RPMI8226 (cell line): ENCODE data around the gene ST6GALNAC3.

ENCODE experiments used
- DNase-seq: peaks from one replicate; pipeline ENCODE4 v3.0.0-alpha.2; 2015

Gene ST6GALNAC3

DNA sequence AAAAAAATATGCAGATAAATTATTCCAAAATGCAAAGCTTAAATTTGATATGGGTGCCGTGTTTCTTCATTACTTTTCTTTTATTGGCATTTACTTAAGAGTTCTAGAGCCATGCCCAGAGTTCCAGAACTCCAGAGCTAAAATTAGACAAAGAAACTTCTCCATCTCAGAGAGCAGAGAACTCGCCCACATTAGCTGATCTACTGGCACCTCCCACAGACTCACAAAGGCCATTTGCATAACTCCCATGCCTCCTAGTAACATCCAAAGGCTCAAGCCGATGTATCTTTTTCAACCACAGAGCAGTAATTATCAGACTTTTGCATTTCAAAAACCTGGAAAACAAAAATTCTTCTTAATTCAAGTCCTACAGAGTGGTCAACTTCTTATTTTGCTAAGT is 468.9 kb downstream of the ST6GALNAC3 start:
- DNase-seq: no peak

- DNase-seq: no peak
These were observed 471.9 kb downstream of the ST6GALNAC3 start for GRCh38 chr1:76546354-76546933.

DNA sequence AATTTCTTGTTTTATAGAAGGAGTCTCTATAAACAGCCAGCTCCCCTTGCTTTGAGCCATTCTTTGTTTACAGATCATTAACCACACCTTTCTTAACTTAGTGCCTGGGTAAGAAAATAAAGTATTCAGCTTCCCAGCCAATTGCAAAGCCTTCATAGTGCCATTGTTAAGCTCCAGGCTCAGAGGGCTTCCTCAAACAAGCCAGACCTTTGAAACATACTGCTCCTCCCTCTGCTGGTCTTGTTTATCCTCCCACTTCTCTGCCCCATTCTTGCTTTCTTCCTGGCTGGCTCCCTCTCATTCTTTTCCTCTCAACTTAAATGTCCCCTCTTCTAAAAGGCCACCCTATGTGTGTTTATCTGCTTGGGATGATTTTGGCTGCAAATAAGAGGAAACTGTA is 473.4 kb downstream of the ST6GALNAC3 start:
- no peak for DNase-seq

- DNase-seq: no peak
These were observed 474.1 kb downstream of the ST6GALNAC3 start for GRCh38 chr1:76548513-76549100.

GRCh38 chr1:76554283-76554682 is 479.7 kb downstream of the ST6GALNAC3 start:
- no peak for DNase-seq

- no peak for DNase-seq
These were observed 487.7 kb downstream of the ST6GALNAC3 start for GRCh38 chr1:76562292-76562691.

DNA sequence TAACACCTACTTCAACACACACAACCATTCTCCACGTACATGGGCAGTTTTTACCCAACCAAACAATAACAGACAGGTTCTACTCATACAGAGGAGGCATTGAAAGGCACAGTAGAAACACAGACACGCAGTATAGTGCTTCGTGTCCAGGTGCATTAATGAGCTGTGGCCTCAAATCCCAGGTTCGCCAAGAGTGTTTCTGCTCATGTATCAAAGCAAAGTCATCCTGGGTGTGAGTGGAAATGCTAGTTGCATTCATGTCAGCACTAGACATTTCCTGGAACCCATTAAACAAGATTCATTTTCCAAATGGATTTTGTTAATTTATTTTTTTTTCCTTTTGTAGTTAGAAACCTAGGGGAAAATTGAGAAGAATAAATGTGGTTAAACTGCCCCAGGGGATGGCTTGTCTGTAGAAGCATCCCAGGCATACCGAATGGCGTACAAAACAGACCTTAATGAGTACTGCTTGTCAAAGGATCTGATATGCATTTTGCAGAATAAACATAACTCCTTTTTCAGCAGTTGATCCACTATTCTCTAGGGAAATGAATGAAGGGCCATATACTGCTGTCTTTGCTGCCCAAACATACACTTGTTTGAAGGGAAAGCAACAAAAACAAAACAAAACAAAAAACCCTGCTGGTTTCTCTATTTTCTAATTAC is 494.2 kb downstream of the ST6GALNAC3 start:
- no peak for DNase-seq

DNA sequence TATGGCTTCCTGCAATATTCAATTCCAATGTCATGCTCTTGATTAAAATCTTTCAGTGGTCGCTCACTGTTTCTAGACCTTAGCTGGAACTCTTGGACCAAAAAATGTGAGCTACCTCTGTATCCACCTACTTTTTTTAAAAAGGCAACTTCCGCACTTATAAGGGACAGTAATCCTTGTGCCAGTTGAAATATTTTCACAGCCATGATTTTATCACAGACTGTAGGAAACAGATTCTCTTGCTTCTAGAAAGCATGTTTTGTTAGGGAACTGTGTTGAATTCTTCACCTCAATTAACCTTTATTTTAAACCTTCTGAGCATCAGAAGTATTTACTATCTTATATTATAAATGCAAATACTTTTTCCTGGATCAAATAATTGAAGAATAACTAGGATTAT is 496.7 kb downstream of the ST6GALNAC3 start:
- DNase-seq: no peak

GRCh38 chr1:76572229-76572628 is 497.7 kb downstream of the ST6GALNAC3 start:
- no peak for DNase-seq

DNA sequence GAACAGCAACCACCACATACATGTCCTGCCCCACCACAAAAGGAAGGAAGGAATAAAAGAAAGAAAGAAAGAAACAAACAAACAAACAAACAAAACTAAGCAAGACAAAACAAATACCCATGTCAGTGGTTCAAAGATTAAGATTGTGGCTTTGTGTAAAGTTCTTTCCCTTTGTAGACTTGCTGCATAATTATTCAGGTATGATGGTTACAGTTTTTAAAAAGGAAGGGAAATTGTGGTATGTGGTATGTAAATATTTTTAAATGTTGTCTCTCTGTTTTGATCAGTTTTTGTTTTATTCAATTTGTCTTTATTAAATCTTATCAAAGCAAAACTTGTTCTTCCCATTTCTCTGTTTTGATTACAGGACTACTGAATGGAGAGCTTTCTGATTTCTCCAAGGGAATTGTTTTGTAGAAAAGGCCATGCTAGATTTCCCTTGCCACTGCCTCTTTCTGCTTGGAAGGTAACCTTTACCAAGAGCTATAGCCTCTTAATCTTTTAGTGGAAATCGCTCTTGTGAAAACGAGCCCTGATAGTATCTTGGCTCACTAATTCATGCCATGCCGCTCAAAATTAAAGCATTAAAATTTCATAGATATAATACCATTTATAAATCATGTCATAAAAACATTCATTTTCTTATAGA is 502.5 kb downstream of the ST6GALNAC3 start:
- no peak for DNase-seq

GRCh38 chr1:76577525-76578185 is 503.1 kb downstream of the ST6GALNAC3 start:
- no peak for DNase-seq

DNA sequence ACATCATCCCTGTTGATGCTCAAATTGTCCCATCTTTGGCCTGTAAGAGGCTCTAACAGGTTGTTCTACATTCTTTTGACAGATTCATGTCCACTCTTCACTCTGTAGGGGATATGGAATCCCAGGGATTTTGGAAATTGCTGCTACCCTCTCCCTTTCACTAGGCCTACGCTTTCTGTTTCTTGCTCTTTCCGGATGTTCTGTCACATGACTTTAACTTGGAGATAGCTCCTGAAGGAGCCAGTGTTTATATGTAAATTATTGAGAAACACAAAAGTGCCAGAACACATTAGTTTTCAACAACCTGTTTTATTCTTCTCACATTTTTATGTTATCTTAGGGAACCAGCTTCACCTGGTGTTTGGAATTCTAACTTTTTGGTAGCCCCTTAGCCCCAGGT is 505.7 kb downstream of the ST6GALNAC3 start:
- DNase-seq: no peak

GRCh38 chr1:76581712-76582111 is 507.2 kb downstream of the ST6GALNAC3 start:
- no peak for DNase-seq

DNA sequence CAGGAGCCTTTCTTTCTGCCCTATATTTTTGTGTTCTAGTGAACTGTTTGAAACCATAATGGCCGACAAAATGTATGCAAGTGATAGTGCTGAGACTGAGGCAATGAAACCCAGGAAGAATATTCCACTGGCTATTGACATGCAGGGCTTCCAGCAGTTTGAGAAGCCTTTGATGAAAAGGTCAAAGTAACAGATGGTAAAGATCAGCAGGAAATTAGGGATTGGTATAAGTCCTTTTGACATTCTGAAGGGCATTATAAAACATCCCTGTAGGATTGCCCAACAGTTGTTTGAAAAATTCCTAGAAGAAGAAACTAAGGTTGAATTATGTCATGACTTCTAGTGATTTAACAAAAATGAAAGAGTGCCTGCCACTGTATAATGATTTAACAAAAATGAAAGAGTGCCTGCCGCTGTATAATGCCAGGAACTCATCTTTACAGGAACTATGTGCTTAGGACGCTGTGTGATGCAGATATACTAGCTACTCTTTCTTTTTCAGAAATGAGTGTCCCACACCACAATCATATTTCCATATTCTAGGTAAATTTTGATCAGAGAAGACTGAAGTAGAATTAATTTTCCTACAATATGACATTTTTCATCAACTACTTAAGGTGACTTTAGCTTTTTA is 508.8 kb downstream of the ST6GALNAC3 start:
- DNase-seq: no peak

GRCh38 chr1:76583875-76584477 is 509.4 kb downstream of the ST6GALNAC3 start:
- no peak for DNase-seq

- no peak for DNase-seq
These were observed 511.6 kb downstream of the ST6GALNAC3 start for GRCh38 chr1:76585980-76586674.

DNA sequence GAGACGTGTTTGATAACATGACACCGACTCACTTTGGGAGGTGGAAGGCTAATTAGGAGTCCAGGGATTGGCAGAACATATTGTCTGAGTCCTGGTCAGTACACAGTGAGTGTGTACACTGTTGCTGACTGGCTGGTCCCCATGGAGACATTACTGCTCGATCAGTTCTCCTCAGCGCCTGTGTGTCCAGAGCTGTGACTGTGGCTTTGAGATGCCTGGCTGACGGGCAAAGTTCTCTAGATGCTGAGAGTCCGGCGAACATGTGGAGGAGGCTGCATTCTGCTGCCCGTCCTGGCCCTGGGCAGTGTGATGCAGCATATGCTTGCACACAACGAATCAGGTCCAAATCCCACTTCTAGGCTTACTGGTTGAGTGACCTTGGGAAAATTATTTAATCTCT is 512.7 kb downstream of the ST6GALNAC3 start:
- DNase-seq: no peak

- no peak for DNase-seq
These were observed 516.9 kb downstream of the ST6GALNAC3 start for GRCh38 chr1:76591461-76591860.

GRCh38 chr1:76591963-76592362 is 517.4 kb downstream of the ST6GALNAC3 start:
- DNase-seq: no peak

DNA sequence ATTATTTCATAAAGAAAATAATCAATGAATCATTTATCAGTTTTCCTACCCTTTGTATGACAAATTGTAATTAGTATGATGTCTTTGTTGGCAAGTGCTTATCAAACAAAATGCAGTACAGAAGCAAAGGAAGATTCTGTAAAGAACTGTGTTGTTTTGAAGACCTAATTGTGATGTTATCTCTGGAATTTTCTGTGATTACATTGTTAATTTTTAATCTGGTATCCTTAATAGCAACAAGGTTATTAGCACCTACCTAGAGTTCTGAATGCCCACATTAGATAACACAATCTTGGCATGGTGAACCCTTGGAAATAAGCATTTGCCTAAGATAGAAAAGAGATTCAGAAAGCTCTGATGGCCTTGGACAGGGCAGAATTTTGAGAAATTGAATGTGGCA is 518.6 kb downstream of the ST6GALNAC3 start:
- DNase-seq: no peak

GRCh38 chr1:76593618-76594017 is 519.1 kb downstream of the ST6GALNAC3 start:
- no peak for DNase-seq

DNA sequence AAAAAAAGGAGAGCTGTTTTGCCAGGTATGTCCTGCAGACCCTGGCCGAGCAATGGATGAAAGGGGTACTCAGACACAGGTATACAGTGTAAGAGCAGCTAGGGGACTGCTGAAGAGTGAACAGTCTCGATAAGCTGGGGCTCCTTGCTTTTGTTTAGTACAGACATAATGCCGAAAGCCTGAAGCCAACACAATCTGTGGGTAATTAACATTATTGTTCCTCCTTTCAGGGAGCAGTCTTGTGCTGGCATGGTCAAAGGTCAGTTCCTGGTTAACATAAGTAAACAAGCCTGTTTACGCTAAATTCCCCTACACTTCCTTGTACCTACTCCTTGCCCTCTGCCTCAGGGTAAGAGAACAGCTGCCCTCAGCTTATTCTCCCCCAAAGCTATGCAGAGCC is 520.5 kb downstream of the ST6GALNAC3 start:
- no peak for DNase-seq
